ENCODE data around the gene RAPGEF5.

RAPGEF5 gene

DNA sequence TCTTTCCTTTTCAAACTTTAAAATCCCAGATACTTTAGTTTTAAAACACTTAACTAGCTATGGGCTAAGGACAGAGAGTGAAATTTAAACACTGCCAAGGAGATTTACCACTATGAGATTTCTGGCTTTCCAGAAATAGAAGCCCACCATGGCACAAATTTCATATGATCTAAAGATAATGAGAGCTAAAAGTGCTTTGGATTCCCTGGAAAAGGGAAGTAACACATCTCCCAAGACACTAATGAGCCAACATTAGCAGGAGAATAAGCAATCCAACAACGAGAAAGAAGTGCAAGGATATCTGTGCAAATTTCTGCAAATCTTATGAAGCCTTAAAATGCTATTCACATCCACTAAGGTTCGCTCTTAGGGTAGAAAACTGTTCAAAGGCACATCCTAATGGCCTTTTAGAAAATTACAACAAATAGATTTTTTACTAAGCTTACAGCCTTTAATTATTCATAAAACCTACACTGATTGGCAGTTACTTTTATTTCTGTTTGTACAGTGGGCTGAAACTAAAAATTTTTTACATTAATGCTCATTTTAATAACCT, 100.3 kb downstream of the RAPGEF5 start:
- no peak for DNase-seq (ENCODE audit: low read depth)

- DNase-seq (ENCODE audit: low read depth) = no peak
Observed at GRCh38 chr7:22255834-22256233, 101.1 kb downstream of the RAPGEF5 start.

DNA sequence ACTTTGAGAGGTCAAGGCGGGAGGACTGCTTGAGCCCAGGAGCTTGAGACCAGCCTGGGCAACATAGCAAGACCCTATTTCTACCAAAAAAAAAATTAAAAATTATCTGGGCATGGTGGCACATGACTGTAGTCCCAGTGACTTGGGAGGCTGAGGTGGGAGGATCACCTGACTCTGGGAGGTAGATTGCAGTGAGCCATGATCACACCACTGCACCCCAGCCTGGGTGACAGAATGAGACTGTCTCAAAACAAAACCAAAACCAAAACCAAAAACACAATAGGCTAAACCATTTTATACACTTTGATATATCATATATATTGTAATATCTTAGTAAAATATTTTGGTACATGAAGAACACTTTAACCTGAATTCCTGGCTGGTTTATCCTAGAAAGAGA, 101.6 kb downstream of the RAPGEF5 start:
- DNase-seq (ENCODE audit: low read depth) = no peak

GRCh38 chr7:22252936-22253536, 103.9 kb downstream of the RAPGEF5 start:
- DNase-seq (ENCODE audit: low read depth) = no peak

DNA sequence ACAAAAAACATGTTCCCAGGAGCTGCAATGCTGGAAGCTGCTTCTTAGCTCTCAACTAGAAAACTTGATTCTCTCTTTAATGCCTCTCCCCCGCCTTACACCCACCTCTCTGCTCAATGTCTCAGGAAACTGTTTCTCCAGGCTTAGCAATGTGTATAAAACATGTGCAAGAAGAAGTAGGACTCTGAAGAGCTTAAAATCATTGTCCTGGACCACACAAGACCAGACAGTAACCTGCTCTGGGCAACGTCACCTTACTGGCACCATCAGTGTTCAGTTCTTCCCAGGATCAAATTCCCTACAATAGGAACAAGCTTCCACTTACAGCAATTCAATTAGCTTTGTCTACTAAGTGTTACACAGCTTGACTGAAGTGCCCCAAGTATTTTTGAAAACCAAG, 104.9 kb downstream of the RAPGEF5 start:
- no peak for DNase-seq (ENCODE audit: low read depth)

DNA sequence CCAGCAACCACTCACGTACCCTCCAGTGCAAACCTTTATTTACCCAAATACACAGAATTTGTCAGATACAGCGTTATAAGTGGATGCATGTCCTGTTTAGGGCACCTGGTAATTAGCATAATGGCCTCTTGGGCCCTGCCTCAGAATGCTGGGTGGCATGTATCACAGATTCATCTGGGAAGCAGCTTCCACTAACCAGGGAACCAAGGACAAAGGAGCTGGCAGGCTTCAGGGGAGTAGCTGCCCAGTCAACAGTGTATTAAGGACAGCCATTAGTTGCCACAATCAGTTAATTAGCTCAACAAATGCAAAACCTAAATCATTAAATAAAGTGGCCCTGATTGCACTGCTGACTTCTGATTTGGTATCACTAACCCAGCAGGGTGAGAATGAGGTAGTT, 105.7 kb downstream of the RAPGEF5 start:
- DNase-seq (ENCODE audit: low read depth) = no peak

DNA sequence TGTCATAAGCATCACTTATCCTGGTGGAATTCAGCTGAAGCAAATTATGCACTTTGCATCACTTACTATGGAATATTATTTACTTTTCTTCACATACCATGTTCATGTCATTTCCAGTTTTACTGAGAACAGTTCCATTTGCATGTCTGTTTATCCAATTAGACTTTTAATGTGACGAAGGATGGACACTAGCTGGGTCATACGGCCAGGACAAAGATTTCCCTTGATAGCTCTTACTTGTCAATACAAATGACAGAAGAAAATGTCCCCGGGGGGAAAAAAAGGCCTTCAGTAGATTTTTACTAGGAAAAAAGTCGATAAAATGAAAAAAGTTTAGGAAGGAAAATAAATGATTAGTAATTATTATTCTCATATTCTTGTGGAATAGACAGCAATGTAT, 106.6 kb downstream of the RAPGEF5 start:
- DNase-seq (ENCODE audit: low read depth) = no peak

DNA sequence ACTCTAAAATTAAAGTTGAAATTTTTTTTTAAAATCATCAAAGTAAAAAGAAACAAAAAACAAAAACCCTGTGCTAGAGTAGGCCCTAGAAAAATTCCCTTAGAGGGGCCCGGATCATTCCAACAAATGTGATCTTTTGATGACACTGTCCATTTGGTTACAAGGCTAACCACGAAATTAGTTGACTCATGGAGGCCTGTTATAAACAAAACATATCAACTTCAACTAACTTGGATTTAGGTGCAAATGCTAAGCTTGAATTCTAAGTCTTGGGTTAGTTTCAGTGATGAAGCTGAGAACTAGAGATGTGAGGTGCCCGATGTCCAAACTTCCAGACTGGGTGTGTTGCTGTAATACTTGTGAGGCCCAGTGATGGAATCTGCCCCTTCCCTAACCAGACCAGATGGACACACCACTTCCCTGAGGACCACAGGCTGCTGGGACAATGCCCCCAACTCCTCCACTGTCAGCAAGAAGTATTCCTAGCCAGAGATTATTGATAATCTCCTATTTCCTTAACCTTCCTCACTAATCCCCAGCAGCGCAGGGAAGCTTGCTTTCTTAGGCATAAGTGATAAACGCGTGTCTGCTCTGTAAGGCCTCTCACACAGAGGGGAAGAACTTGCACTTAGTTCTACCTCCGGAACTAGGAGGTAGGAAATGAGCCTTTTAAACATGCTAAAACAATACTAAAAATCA, 108.7 kb downstream of the RAPGEF5 start:
- no peak for DNase-seq (ENCODE audit: low read depth)

DNA sequence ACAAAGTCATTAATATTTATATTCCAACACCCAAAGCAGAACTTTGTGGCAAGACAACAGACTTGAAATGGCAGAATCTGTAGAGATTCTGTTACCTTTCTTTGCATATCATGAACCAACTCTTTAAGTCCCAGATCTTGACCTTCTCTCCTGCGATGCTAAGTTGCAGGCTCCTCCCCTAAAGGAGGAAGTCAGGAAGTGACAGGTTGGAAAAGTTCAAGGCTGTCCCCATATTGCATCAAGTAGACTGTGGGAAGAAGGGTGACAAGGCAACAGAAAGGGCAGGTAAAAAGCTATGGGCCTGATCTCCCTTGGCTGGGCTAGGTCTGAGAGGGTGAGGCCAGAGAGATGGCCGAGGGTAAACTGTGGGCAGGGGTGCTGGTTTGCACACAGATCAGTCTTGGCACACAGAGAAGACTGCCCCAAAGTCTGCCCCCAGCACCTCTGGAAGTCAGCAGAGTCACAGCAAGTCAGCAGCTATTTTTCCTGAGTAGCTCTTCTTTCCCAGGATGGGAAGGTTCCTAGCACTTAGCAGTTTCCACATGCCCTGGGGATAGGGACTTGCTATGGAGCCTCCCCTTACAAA, 115.1 kb downstream of the RAPGEF5 start:
- no peak for DNase-seq (ENCODE audit: low read depth)

- DNase-seq (ENCODE audit: low read depth) = no peak
Observed at GRCh38 chr7:22240904-22241571, 115.9 kb downstream of the RAPGEF5 start.

DNA sequence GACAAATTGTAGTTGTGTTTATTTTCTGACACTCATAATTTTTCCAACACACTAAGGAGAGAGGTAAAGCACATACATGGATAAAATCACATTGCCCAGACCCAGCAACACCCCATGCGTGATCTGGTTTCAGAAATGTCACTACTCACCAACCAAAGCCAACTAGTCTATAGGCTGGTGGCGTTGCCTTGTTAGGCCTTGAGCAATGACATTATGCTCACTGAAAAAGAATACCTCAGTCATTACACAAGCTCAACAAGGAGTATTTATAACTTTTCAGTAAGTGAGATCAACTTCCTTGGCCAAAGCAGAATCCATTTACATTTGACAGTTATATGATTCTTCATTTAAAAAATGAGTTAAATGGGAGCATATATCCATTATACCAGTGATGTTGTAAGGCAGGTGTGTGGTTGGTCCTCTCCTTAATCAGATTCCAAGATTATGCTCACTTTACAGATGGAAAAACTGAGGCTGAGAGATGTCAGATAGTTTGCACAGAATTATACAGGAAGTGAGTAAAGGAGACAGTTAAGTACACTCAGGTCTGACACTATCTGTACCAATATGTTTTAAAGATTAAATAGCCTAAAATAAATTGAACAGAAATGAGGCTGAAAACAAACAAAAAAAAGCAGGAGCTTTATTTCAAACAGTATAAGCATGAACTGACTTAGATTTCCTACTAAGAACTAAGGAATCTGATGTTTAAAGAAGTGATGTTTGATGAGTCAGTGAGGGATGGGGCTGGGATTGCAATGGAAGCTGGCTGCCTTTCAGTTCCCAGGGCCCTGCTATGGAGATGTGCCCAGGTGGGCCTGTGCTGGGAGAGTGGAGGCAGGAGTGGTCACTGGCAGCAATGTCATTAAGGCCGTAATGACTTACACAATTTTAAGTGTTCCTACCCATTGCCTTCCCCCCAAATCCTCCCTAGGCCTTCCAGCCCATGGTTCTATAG, 118.3 kb downstream of the RAPGEF5 start:
- DNase-seq (ENCODE audit: low read depth) = no peak

DNA sequence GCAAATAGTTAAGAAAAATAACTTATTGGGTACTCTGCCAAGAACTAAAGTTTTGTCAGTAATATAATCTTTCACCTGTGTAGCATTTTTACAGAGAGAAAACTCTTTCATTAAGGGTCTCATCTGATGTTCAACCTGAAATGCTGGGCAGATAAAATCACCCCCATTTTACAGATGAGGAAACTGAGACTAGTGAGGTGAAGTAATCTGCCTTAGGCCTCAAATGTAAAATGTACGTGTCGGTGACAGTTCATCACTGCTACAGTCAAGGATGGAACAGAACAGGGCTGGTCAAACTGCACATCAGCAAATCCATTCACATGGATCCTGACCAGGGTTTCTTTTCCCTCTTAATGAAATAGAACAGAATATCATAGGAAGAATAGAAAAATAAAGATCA, 121.8 kb downstream of the RAPGEF5 start:
- no peak for DNase-seq (ENCODE audit: low read depth)

DNA sequence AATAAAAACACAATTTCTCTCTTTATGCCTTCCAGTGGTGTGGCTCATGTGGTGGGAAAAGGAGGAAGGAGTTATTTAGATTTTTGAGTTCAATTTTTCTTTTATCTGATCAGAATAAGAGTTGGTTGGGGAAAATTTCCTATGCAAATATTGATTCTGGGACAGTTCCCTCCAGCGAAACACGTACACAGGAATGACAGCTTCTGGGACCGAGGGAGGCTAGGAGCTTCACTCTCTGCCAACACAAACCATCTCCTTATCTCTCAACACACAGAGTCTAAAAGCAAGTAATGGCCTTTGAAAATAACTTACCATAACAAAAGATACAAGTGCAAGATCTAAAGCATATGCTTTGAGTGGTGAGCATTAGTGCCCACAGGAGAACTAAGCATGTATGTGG, 122.7 kb downstream of the RAPGEF5 start:
- DNase-seq (ENCODE audit: low read depth) = no peak

GRCh38 chr7:22231806-22232205, 125.1 kb downstream of the RAPGEF5 start:
- no peak for DNase-seq (ENCODE audit: low read depth)

DNA sequence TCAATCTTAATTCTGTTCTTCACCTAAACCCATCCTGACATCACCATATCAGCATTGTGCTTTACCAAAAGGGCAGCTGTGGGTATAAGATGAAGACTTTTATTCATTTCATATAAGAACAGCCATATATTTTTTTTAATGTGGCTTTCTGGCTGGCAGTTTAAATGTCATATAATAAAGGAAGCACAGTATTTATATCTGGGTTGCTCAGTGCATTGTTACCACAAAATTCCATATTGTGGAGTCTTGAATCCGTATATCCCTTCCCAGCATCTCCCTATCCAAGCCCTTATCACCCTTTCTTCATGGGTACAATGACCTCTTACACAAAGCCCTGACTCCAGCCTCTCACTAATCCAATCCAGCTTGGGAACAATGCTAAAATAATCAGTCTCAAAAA, 125.8 kb downstream of the RAPGEF5 start:
- DNase-seq (ENCODE audit: low read depth) = no peak

DNA sequence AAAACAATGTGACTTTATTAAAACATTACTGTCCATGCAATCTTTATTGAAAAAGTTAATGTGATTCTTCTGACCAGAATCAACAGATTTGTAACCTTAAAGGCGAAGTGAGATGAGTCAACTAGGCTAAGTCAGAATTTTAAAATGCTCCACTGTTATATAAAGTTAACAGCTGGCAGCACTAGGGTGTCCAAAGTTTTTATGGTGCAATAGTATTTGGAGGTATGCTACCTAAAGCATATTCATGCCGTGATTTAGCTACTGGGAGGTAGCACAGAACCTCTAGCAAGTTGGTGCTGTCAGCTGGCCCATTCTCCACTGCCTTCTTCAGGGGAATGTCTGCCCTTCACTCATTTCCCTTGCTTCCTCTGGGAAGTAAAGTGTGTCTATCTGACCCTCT, 126.7 kb downstream of the RAPGEF5 start:
- no peak for DNase-seq (ENCODE audit: low read depth)

GRCh38 chr7:22229148-22229547, 127.8 kb downstream of the RAPGEF5 start:
- DNase-seq (ENCODE audit: low read depth) = no peak

GRCh38 chr7:22223807-22224206, 133.1 kb downstream of the RAPGEF5 start:
- DNase-seq (ENCODE audit: low read depth) = no peak

GRCh38 chr7:22220941-22221340, 136.0 kb downstream of the RAPGEF5 start:
- DNase-seq (ENCODE audit: low read depth) = no peak

DNA sequence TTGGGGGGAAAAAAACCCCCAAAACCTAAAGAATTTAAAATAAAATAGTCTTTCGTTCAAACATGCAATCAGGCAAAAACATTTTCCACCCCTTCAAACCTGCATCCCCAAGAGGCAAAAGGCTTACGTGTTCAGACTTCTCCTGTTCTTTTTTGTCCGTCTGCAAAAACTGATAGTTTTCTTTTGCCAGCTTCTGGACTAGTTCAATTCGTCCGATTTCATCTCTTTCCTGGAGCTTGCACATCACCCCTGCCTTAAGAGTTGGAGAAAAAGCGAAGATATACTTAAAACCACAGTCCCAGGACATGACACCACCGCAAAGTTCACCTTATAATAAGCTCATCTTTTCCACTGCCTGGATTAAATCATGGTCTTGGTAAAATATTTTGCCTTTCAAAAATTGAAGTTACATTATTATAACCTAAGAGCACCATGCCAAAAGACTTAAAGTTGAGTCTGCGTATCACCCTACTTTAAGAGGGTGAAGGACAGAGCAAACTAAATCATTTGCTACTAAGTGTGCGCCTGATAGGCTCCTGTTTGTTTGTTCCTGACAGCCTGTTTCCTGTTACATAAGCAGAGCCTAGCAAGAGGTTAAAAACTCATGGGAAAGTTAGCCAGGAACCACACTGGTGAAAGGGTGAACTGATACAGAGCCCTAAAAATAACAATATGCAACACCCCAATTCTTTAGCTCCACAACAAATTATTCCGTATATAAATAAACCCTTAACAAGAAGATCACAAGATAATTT, 137.0 kb downstream of the RAPGEF5 start:
- no peak for DNase-seq (ENCODE audit: low read depth)

- DNase-seq (ENCODE audit: low read depth) = no peak
Observed at GRCh38 chr7:22219036-22219435, 137.9 kb downstream of the RAPGEF5 start.

Data from activated T-cell treated with anti-CD3 and anti-CD28 coated beads for 48 hours (primary cell).